ENCODE measurements around the gene ATP6V1F.
A peak's percentile ranks its signal among the peaks of the same experiment; 100 is the strongest.

Gene ATP6V1F

DNA sequence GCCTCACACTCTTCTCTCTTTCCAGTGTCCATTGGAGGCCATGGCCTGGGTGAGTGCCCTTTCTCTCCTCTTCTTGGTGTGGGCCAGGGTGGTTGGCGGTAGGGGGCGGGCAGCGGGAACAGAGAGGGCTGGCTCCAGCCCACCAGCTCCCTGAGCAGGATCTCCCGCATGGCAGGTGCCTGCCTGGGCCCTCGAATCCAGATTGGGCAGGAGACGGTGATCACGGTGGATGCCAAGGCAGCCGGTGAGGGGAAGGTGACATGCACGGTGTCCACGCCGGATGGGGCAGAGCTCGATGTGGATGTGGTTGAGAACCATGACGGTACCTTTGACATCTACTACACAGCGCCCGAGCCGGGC lies 13.5 kb upstream of the ATP6V1F start:
- DNase-seq (ENCODE audit: low spot score): no peak

DNA sequence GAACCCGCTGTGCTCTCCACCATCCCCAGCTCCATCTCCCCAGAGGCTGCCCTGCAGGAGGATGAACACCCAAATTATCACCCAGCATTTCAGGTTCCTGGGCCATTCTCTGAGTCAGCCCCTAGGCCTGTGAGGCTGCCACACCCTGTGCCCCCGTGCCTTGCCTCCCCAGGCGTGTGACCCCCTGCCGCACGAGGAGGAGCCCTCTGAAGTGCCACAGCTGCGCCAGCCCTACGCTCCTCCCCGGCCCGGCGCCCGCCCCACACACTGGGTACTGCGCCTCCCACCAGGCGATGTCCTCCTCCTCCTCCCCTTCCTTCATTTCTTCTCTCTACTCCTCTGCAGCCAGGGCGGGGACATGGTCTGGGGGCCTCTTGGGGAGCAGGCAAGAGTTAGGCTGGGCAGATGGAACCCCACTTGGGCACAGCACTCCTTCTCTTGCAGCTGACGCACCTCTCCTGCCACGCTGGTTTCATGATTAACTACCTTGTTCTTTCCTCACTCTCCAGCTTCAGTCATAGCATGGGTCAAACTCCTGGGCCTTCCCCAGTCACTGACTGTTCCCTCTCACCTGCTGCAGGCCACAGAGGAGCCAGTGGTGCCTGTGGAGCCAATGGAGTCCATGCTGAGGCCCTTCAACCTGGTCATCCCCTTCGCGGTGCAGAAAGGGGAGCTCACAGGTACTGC lies 12.7 kb upstream of the ATP6V1F start:
- DNase-seq (ENCODE audit: low spot score): no peak

DNA sequence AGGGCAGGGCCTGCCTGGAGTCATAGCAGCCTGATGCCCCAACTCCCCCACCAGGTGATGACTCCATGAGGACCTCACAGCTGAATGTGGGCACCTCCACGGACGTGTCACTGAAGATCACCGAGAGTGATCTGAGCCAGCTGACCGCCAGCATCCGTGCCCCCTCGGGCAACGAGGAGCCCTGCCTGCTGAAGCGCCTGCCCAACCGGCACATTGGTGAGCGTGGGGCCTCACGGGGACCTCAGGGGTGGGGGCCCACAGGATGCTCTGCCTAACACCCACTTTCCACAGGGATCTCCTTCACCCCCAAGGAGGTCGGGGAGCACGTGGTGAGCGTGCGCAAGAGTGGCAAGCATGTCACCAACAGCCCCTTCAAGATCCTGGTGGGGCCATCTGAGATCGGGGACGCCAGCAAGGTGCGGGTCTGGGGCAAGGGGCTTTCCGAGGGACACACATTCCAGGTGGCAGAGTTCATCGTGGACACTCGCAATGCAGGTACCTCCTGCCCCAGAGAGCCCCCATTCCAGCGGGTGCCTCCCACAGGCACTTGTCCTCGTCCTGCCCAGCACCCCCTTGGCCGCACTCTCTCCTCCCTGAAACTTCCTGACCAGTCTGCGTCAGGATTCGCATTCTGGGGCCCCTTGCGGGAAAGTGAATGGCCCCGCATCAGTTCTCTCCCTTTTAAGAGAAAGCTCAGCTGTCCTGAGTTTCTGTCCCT lies 10.0 kb upstream of the ATP6V1F start:
- no peak for DNase-seq (ENCODE audit: low spot score)

DNA sequence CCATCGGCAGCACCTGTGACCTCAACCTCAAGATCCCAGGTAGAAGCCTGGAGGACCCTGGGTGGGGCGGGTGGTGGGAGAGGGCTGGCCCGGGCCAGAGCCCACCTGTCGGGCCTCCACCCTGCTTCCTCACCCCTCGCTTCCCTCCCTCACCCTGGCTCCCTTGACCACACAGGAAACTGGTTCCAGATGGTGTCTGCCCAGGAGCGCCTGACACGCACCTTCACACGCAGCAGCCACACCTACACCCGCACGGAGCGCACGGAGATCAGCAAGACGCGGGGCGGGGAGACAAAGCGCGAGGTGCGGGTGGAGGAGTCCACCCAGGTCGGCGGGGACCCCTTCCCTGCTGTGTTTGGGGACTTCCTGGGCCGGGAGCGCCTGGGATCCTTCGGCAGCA lies 8.9 kb upstream of the ATP6V1F start:
- no peak for DNase-seq (ENCODE audit: low spot score)

DNA sequence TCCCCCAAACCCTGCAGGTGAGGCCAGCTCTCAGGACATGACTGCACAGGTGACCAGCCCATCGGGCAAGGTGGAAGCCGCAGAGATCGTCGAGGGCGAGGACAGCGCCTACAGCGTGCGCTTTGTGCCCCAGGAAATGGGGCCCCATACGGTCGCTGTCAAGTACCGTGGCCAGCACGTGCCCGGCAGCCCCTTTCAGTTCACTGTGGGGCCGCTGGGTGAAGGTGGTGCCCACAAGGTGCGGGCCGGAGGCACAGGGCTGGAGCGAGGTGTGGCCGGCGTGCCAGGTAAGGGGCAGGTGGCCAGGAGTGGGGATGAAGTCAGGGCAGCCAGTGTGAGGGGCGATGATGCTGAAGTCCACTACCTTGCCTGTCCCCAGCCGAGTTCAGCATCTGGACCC lies 8.3 kb upstream of the ATP6V1F start:
- DNase-seq (ENCODE audit: low spot score): no peak

DNA sequence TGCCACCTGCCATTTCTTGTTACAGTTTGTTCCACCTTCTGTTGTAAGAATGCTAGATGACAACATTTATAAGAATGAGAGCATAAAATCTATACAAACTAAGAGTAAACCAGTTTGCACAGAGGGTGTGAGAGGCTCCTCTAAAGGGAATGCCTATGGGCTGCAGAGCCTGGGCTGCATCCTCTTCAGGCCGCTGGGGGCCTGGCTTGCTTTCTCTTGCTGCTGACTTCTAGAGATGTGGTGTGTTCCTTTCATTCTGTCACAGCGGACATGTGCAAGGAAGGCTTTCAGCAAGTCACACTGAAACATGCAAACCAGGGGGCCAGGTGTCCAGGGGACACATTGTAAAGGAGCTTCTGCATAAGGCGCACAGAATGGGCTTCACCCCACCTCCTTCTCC lies 7.1 kb upstream of the ATP6V1F start:
- no peak for DNase-seq (ENCODE audit: low spot score)

DNA sequence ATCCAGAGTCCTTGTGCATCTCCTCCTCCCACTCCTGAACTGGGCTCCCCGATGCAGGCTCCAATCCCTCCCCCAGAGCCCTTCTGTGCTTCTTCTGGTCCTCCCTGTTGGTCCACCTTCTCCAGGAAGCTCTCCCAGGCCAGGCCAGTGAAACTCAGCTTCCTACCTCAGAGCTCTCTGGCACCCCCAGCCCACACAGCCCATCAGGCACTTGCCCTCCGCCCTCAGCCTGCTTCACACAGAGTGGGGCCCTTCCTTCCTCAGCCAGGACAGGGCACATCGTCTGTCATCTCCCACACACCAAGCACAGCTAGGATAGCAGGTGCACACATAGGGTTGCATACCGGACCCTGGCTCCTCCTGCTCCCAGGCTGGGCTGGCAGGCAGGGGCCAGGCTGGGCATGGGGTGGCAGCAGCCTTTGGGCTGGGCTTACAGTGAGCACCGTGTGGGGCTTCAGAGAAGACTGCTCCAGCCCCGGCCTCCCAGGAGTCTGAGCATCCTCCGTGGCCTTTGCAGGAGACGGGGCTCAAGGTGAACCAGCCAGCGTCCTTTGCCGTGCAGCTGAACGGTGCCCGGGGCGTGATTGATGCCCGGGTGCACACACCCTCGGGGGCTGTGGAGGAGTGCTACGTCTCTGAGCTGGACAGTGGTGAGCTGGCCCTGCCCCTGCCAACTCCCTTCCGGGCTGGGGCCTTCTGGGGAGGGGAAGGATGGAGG lies 6.5 kb upstream of the ATP6V1F start:
- no peak for DNase-seq (ENCODE audit: low spot score)

DNA sequence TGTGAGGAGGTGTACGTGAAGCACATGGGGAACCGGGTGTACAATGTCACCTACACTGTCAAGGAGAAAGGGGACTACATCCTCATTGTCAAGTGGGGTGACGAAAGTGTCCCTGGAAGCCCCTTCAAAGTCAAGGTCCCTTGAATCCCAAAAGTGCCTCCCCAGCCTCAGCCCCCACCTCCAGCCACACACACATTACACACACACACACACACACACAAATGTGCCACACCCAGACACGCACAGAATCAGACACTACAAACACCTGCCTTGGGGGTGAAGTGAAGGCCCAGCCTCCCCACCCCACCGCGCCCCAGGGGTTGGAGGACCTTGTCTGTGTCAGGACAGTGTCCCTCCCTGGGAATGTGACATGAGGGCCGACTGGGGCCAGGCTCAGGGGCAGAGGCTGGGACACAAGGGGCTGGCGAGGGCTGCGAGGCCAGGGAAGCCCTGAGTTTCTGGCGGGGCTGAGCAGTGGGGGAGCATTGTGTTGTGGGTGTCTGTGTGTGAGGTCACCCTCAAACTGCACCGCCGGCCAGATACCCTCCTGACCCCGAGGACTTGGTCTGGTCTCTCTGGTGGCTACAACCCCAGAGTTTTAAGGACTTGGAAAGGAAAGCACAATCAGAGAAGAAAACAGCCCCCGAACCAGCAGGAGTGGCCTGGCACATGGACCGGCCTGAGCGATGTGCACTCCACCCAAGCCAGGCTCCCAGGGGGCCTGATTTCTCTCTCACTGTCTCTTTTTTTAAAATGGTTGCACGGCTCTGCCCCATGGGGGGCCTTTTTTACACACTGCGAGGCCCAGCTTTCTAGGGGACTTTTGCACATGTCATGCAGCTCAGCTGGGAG lies 4.0 kb upstream of the ATP6V1F start:
- no peak for DNase-seq (ENCODE audit: low spot score)

DNA sequence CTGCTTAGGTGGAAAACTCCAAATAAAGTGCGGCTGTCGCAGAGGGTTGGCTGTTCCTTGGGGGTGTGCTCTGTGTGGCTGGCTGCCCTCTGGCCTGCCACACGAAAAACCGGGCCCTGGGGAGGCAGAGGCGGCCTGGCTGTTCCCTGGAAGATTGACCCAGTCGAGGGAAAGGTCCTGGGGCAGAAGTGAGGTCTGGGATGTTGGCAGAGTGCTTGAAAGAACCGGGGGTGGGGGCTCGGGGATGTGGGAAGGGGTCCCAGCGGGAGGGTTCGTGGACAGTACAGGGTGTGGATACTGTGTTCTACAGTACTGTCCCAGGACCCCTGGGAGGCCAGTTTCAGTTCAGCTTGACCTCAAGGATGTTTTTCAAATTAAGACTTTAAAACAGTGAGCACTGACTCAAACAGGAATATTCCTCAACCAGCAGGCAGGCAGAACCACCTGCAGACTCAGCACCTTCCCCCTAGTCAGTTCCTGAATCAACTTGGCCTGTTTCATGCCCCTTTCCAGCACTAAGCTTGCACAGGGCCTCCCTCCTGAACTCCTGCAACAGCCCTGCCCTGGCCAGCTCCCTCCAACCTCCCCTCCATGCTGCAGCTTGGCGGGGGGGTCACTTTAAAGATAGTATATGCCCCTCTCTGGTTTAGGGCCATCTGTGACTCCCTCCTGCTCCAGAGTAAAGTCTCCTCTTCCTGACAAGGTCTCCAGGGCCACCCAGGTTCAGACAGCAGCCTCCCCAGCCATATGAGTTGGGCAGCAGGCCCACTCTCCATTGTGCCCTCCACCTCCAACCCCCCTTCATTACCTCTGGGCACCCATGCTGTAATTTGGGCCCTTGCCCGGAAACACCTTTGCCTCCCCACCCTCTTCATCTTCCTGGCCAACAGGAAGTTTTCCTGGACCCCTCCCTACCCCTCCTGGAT lies 3.2 kb upstream of the ATP6V1F start:
- DNase-seq (ENCODE audit: low spot score): no peak

DNA sequence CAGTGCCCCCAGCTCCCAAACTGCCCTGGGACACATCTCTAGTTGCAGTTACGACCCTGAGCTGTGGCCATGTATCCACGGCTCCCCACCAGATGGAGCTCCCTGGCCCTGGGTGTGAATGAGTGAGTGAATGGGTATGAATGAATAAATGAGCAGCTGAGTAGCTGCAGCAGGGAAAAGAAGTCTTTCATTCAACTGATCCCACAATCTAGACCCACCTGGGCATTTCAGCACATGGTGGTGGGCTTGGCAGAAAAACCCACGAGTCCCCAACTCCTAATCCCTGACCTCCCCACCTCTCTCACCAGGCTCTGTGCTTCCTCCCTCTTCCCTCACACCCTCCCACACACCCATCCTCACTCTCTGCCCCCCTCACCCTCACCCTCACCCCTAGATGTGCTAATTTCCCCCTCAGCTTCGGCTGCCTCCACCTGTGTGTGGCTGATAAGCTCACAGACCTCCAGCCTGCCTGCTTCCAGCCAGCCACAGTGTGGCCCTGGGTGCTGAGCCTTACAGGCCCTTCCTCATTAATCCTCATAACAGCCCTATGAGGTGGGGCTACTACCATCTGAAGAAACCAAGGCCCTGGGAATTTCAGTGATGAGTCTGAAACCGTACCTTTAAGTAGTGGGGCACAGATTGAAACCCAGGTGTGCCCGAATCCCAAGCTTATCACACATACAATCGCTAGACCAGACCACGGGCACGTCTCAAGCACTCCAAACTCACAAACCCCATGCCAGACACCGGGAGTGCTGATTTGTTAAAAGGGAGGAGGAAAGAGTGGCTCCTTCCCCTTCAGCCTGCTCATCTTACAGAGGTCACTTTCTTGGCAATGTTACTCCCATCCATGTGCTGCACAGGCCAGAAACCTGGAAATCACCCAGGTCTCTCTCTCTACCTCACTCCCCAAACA lies 2.2 kb upstream of the ATP6V1F start:
- peak; percentile 65 for DNase-seq (ENCODE audit: low spot score)

DNA sequence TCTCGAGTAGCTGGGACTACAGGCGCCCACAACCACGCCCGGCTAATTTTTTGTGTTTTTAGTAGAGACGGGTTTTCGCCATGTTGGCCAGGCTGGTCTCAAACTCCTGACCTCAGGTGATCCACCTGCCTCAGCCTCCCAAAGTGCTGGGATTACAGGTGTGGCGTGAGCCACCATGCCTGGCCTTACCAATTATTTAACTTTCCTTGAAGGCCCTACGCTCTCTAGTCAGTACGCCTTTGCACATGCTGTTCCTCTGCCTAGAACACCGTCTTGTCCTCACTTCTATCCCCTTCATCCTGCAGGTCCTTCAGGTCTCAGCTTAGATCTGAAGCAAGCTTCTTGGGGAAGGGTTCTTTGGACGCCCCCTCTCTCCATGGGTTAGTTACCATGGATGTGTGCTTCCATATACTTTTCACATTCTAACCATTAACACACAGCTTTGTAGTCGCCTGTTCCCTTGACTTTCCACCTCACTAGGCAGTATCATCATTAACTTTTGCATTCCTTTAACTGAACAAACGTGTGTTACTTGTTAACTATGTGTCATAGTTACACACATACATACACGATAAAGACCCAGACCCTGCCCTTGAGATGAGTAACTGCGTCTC lies 592 bp upstream of the ATP6V1F start:
- no peak for DNase-seq (ENCODE audit: low spot score)

DNA sequence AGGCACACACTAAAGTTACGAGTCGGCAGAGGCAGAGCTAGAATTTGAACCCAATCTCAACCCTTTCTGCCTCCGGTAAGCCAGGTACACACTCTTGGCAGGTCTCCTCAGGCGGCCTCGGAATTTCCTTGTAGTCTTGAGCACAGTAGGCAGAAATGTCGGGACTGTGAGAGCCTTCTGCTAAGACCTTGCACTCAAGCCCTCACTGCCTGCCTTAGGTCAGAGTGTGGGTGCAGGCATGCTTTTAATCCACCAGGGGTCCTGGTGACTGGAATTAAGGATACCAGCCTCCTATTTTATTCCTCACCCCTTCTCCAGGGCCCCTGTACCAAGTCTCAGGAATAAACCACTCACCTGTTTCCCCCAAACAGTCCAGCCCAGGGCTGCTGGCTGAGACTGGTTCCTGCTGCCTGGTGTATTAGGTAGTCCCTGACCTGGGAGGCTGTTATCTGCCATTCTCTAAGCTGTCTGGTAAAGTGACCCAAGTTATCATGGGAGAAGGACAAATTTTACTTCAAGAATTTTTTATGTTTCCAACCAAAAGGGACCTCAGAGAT lies 855 bp downstream of the ATP6V1F start:
- DNase-seq (ENCODE audit: low spot score): peak; percentile 86

DNA sequence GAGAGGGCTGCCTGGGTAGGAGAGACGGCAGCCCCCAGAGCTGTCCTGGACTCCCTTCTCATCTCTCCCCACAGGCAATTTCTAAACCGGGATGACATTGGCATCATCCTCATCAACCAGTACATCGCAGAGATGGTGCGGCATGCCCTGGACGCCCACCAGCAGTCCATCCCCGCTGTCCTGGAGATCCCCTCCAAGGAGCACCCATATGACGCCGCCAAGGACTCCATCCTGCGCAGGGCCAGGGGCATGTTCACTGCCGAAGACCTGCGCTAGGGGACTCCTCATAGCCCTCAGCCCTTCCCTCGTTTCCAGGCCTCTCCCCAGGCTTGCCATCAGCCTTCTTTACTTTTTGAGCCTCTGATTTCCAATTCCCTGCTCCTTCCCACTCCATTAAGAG lies 2.6 kb downstream of the ATP6V1F start:
- no peak for DNase-seq (ENCODE audit: low spot score)

DNA sequence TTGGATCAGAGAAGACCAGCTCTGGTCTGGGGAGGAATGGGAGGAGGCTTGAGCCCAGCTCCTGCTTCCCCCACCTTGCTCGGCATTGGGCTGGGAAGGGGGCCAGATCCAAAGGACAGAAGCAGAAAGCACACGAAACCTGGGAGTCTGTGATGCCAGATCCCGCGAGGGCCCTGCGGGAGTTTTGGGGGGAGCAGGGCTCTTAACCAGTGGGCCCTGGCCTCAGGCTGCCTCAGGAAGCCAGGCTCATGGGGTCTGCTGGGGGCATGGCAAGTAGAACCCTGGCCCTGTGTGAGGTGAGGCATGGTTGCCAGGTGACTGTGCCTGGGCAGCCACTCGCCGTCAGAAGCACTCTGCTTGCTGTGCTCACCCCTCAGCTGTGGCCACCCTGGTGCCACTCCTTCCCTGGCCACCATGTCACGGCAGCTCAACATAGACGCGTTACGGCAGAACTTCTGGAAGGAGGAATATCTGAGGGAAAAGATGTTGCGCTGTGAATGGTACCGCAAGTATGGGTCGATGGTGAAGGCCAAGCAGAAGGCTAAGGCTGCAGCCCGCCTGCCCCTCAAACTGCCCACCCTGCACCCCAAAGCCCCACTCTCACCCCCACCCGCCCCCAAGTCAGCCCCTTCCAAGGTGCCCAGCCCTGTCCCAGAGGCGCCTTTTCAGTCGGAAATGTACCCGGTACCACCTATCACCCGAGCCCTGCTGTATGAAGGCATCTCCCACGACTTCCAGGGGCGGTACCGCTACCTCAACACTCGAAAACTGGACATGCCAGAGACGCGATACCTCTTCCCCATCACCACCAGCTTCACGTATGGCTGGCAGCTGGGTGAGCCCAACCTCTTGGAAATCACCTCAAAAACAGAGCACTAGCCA lies 3.6 kb downstream of the ATP6V1F start:
- no peak for DNase-seq (ENCODE audit: low spot score)

DNA sequence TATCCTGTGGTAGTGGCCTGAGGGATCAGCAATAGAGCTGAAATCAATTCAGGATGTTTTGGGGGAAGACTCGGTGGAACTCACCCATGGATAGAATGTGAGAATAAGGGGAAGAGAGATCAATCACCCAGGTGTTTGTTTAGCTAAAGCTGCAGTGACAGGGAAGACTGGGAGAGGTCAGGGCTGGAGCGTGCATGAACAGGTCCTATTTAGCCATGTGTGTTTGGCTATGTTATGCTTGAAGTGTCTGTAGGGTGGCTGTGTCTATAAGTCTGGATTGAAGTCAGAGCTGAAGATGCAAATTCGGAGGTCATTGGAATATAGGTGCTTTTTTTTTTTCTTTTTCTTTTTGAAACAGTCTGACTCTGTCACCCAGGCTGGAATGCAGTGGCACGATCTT lies 4.6 kb downstream of the ATP6V1F start:
- DNase-seq (ENCODE audit: low spot score): no peak

DNA sequence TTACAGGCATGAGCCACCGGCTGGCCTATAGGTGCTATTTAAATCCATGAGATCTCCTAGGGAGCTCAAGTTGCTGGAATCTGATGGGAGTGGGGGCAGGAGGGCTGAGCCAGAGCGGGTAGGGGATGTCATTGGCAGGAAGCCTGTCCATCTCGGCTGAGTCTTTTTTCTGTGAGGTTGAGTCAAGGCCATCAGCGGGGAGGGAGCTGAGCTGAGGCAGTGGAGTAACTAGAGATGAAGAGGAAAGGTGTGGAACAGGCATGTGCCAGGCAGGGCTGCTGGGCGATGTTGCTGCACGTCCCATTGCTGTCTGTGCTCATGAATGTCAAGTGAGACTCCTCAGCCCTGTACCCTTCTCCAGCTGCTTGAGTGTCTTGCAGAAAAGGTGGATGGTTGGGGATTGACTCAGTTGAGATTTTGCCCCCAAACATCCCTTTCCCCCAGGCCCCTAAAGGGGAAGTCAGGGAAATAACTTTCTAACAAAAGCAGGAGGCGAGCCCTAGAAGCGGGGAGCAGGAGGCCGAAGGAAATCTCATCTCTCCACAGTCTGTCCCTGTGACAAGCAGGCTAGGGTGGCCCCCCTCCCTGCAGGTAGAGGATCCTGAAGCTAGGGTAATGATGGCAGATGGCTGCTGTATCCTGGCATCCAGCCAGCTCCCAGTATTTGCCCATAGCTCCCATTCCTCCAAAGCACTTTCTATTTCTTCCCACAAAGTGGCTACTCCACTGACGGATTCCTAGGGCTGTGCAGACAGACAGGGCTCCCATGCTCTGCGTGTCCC lies 5.4 kb downstream of the ATP6V1F start:
- DNase-seq (ENCODE audit: low spot score): no peak

DNA sequence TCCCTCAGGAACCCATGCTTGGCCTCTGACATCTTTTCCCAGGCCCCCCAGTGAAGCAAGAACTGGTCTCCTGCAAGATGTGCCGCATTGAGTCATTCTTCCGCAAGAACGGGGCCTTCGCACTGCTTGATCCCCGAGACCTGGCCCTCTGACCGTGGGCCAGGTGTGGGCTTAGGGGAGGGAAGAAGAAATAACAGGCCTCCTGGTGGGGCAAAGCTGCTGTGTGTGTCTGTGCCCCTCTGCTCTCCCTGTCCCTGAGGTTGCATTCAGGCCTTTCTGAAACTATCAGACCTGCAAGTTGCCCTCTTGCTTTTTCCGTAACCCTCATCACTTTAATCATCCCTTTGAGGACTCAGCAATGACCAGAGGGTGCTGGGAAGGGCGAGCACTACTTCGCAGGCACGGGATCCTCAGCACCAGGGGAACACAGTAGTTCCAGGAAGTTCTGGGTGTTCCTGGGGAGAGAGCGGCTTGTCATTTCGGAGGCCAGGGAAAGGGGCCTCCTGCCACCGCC lies 6.0 kb downstream of the ATP6V1F start:
- DNase-seq (ENCODE audit: low spot score): no peak
